GM21825 (cell line): Measurements from ENCODE around the gene MORN4.

ENCODE experiments used
- ATAC-seq: cut with Tn5 transposase; IDR thresholded peaks from one replicate; pipeline ENCODE4 v1.9.1; 2021; ENCODE audit warnings: mild to moderate bottlenecking, moderate library complexity; ENCODE audit not compliant: unreplicated experiment

Gene MORN4

GRCh38 chr10:97575127-97575668 lies 58.1 kb downstream of the MORN4 start:
- no peak for ATAC-seq

- ATAC-seq, result no peak
Observed at GRCh38 chr10:97574374-97575126, 58.8 kb downstream of the MORN4 start.

- ATAC-seq, result no peak
Observed at GRCh38 chr10:97573672-97574071, 59.6 kb downstream of the MORN4 start.

GRCh38 chr10:97573021-97573420 lies 60.3 kb downstream of the MORN4 start:
- no peak for ATAC-seq

GRCh38 chr10:97572214-97572989 lies 60.9 kb downstream of the MORN4 start, which contains the start of gene ANKRD2:
Gene ANKRD2 (plus strand): TSS chr10:97572779. CDS start chr10:97572789, 10 bp downstream.
- ATAC-seq, result no peak

GRCh38 chr10:97571622-97572021 lies 61.7 kb downstream of the MORN4 start:
- no peak for ATAC-seq

GRCh38 chr10:97570789-97571471 lies 62.4 kb downstream of the MORN4 start:
- no peak for ATAC-seq

- no peak for ATAC-seq
Observed at GRCh38 chr10:97570146-97570788, 63.0 kb downstream of the MORN4 start.

GRCh38 chr10:97567891-97568290 lies 65.4 kb downstream of the MORN4 start:
- no peak for ATAC-seq

GRCh38 chr10:97566336-97566996 lies 66.8 kb downstream of the MORN4 start:
- ATAC-seq, result no peak

GRCh38 chr10:97564776-97565175 lies 68.5 kb downstream of the MORN4 start:
- ATAC-seq, result no peak
